Fibroblast of villous mesenchyme (primary cell): ENCODE measurements around the gene GTSF1L. TPM values are rescaled to one million over a fixed set of nuclear protein-coding genes. Genes with fewer than 3 reads are reported as not detected.

Experiments
- DNase-seq: peaks from one replicate; pipeline ENCODE4 v3.0.0-alpha.2; 2010; ENCODE audit warnings: low read depth
- H3K4me3 ChIP-seq: 2 replicates; pipeline ENCODE4 v1.5.1; 2011; ENCODE audit warnings: low read depth, mild to moderate bottlenecking, low read length
- CTCF ChIP-seq: IDR thresholded peaks from 2 replicates; pipeline ENCODE4 v1.5.1; 2012; ENCODE audit warnings: low read depth, mild to moderate bottlenecking, low read length; ENCODE audit not compliant: insufficient read depth
- total RNA-seq: library from RNA; depleted of rRNA; stranded (reverse); fragments of >200 nt; gene quantifications from 2 replicates; pipeline ENCODE4 v1.2.3, GENCODE V29; 2012

GTSF1L gene
- total RNA-seq, 1 donor = not detected

GRCh38 chr20:43710370-43711044 is 16.3 kb downstream of the GTSF1L start:
- no peak for DNase-seq
- no peak for TF ChIP-seq CTCF
- no peak overlapping the region for H3K4me3 ChIP-seq

GRCh38 chr20:43702502-43702901 is 24.3 kb downstream of the GTSF1L start:
- TF ChIP-seq CTCF = no peak
- DNase-seq = no peak
- no peak overlapping the region for H3K4me3 ChIP-seq

- DNase-seq = no peak
- no peak for TF ChIP-seq CTCF
- no peak overlapping the region for H3K4me3 ChIP-seq
These were observed 26.2 kb downstream of the GTSF1L start for GRCh38 chr20:43700627-43701026.

- no peak for DNase-seq
- TF ChIP-seq CTCF = no peak
- no peak overlapping the region for H3K4me3 ChIP-seq
These were observed 26.7 kb downstream of the GTSF1L start for GRCh38 chr20:43699941-43700565.

GRCh38 chr20:43695571-43695970 is 31.2 kb downstream of the GTSF1L start:
- no peak overlapping the region for H3K4me3 ChIP-seq
- no peak for DNase-seq
- TF ChIP-seq CTCF = no peak

GRCh38 chr20:43694763-43695162 is 32.0 kb downstream of the GTSF1L start:
- H3K4me3 ChIP-seq = no peak overlapping the region
- DNase-seq = no peak
- no peak for TF ChIP-seq CTCF
